Stimulated activated CD4-positive, alpha-beta T cell treated with anti-CD3 and anti-CD28 coated beads, Interleukin-2, amount 100 ng/mL, for 24 hours (primary cell): ENCODE data around the gene MCM9.

Experiments
- DNase-seq, 2 donors: peaks; one replicate each; pipeline ENCODE4 v3.0.0-alpha.2; 2020

MCM9 gene

GRCh38 chr6:118862443-118862842 lies 72.5 kb downstream of the MCM9 start:
- DNase-seq: no peak

GRCh38 chr6:118860880-118861279 lies 74.1 kb downstream of the MCM9 start:
- DNase-seq: no peak

- no peak for DNase-seq
These were observed 74.6 kb downstream of the MCM9 start for GRCh38 chr6:118860363-118860762.

- DNase-seq: no peak
These were observed 75.4 kb downstream of the MCM9 start for GRCh38 chr6:118859517-118860064.

DNA sequence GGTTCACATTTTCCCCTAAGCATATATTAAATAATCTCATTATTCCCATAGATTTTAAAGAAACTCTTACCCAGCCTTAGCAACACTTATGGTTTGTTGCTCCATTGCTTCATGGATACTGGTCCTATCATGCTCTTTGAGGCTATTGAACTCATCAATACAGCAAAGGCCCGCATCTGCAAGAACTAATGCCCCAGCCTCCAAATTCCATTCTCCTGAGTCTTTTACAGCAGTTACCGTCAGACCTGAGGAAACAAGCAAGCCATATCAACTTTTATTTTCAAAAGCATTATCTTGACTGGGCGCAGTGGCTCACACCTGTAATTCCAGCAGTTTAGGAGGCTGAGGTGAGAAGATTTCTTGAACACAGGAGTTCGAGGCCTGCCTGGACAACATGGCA lies 78.7 kb downstream of the MCM9 start:
- DNase-seq: no peak

DNA sequence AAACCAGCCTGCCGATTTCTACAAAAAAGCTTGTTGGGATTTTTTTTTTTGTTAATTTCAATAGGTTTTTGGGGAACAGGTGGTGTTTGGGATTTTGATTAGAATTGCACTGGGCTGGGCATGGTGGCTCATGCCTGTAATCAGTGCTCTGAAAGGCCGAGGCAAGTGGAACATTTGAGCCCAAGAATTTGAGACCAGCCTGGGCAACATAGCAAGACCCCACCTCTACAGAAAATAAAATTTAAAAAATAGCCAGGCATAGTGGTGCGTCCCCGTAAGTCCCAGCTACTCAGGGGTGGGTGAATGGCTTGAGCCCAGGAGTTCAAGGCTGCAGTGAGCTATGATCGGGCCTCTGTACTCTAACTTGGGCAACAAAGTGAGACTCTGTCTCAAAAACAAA lies 81.6 kb downstream of the MCM9 start:
- DNase-seq: no peak

- peak in 1 of 2 donors; percentile 9 for DNase-seq
These were observed 90.0 kb downstream of the MCM9 start for GRCh38 chr6:118844915-118845314.

GRCh38 chr6:118843685-118844390 lies 91.1 kb downstream of the MCM9 start:
- peak in 1 of 2 donors; percentile 23 for DNase-seq

DNA sequence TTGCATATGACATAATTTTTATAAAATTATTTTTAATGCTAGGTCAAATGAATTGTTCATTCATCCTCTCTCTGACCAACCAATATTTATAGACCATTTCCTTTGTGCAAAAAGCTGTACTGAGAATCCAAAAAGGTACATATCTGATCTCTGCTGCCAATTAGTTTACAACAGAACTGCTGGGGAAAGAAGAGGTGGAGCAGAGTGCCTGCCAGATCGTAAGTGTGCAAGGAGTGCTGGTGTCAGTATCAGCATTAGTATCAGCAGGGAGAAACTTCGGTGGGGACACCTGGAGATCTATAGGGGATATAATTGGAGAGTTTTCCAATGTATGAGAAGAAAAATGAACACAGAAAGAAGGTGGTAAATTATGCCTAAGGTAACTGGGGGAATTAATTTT lies 104.3 kb downstream of the MCM9 start:
- no peak for DNase-seq

- DNase-seq: no peak
These were observed 105.0 kb downstream of the MCM9 start for GRCh38 chr6:118829817-118830478.

DNA sequence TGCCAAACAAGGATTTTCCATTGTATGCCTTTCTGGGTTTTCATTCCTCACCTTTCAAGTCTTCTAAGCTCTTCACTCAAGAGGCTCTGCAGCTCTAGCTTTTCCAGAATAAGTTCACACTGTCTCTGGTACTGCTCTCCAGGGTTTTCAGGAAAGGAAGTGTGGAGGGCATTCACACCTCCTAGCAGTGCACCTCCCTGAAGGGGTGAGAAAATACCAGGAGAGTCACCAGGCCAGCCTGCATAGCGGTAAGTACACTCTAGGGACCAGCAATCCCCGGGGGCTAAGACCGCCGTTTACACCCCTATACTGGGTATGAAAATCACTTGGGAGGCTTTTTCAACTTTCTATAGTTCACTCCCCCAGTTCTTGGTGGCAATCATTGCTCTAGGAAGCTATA lies 108.9 kb downstream of the MCM9 start:
- no peak for DNase-seq

DNA sequence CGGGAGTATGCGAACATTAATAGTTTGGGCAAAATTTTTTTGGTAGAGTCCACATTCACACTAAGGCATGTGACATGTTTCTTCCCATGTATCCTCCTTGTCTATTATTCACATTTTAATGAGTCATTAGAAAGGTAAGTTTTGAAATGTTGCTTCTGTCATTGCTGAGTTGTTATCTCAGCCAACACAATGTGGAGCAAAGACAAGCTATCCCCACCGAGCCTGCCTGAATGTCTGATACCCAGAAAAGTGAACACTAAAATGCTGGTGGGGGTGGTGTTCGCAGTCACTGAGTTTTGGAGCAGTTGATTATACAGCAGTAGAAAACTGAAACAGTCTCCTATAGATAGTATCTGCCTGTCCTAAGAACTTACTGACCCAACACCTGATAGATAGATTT lies 109.3 kb downstream of the MCM9 start:
- no peak for DNase-seq

GRCh38 chr6:118815495-118815894 lies 119.5 kb downstream of the MCM9 start:
- DNase-seq: no peak

GRCh38 chr6:118813775-118814174 lies 121.2 kb downstream of the MCM9 start:
- DNase-seq: peak in 1 of 2 donors; percentile 27

DNA sequence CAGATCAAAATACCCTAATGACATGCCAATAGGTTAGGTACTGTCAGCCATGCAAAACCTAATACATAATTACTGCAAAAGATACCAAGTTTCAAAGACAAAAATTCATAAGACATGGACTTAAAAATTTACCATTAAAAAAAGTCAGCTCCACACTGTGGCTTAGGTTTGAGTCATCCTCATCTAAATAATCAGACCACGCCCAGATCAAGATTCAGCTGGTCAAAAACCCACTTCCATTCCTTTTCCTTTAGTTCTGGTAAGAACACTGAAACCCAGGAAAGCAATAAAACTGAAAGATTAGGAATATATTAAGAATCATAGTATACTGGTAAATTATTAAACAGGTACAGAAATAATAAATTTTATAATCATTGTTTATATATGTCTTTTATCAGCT lies 122.0 kb downstream of the MCM9 start:
- DNase-seq: no peak

GRCh38 chr6:118810420-118811027 lies 124.4 kb downstream of the MCM9 start:
- peak; percentile 52 to 54 for DNase-seq

DNA sequence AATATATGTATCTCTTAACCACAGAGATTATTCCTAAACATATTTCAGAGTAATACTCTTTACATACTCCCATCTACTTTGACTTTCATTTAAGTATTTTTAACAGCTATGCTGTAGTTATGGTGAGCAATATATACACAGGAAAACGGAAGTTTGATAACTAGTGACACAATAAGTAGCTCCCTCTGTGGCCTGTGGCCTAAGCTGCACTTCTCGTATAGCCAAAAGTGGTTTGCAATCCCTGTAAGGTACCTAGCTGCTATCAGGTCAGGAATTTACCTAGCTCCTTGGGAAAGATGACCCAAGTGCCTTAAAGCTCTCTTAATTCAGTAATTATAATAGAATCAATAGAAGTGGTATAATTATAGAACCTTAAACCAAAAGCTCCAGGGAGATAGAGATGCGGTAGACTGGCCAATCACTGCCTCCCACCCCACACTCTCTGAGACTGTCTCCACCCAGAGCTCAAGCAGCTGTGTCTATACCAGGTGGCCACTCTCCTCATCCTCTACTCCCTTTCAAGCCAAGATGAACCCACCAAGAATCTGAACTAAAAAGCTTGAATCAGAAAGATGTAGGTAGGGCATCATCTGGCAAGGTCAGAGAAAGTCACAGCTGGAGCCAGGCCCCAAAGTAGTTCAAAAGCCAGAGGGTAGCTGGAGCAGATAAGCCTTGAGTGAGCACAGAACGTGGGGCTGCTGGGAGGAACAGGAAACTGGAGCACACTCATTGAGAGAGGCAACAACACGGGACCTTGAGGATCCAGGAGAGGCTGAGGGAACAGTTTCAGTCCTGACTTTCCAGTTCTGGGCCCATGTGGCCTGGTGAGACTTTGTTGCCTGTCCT lies 125.9 kb downstream of the MCM9 start:
- no peak for DNase-seq

DNA sequence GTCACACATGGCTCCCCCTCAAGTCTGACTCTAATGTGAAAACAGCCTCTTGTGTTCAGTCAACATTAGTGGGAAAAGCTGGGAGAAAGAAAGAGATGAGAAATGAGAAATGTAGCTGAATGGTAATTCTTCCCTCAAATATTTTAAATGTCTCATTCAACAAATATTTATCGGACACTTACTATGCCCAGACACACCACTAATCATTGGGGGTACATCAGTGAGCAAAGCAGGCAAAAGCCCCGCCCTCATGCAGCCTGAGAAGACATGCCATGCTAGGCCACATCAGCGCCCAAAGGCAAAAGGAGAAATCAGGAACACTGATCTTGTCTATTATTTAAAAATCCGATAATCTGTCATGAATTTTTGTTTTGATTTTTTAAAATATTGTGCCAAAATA lies 130.9 kb downstream of the MCM9 start:
- DNase-seq: no peak

GRCh38 chr6:118801257-118801656 lies 133.7 kb downstream of the MCM9 start:
- no peak for DNase-seq

DNA sequence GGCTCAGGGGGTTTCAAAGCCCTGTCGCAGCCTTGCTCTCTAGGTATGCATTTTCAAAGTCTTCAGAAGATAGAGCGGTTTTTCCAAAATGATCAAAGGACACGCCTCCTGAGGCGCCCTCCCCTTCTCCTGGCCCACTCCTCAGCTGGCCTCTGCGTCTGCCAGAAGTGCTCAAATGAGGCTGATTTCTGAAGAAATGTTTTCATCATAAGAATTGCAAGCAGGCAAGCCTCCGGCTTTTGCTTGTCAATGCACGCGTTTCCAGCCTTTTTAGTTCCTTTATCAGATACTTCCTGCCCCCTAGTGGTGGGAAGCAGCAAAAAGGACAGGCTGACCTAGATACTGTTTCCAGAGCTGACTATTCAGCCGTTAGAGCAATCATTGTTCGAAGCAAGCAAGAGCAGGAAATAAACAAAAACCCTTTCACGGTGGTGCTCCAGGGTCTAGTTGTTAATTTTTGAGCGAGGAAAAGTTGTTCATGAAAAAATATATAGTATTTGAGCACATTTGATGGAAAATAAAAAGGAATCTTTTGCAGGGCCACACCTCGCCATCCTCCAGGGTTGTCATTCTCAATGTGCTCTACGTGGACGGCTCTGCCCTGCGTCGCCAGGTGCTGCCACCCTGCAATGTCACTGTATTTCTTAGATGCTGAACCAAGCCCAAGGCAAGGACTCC lies 134.4 kb downstream of the MCM9 start:
- DNase-seq: peak; percentile 80 to 84

DNA sequence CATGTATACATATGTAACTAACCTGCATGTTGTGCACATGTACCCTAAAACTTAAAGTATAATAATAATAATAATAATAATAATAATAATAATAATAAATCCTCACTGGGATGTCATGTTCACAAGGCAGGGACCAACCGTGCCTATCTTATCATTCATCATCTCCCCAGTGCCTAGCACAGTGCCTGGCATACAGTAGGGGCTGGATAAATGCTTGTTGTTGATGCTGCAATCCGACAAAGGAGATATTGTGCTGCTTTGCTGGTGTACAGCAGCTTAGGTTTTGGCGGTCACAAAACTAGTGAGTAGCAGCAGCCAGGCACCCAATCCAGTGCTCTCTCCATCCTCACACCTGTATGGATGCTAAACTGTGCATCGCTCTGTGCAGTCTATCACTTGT lies 135.1 kb downstream of the MCM9 start:
- DNase-seq: no peak

GRCh38 chr6:118796548-118796947 lies 138.4 kb downstream of the MCM9 start:
- peak; percentile 60 to 62 for DNase-seq
